DND-41 (cell line): ENCODE results near the gene ERH.
"Not testable (repeated sequence)": the region's sequence is repeated elsewhere in the genome, so short reads cannot be mapped to it uniquely, and the experiment has no call there.

Source experiments
- CTCF ChIP-seq: IDR thresholded peaks from 2 replicates; pipeline ENCODE4 v1.5.1; 2012; ENCODE audit warnings: borderline replicate concordance, low read length, moderate library complexity, mild to moderate bottlenecking; ENCODE audit not compliant: poor library complexity, severe bottlenecking; ENCODE audit errors: extremely low read depth
- EZH2 ChIP-seq: IDR thresholded peaks from 3 replicates; pipeline ENCODE4 v1.6.1; 2012; ENCODE audit warnings: borderline replicate concordance, low read depth, mild to moderate bottlenecking, moderate library complexity, low read length, inconsistent platforms; ENCODE audit not compliant: severe bottlenecking

- TF ChIP-seq CTCF, EZH2: not testable (repeated sequence)
Observed at GRCh38 chr14:69391400-69391799, 6.7 kb downstream of the ERH start.
